Ishikawa (cell line): ENCODE measurements around the gene ABI3.

Experiments used
- CEBPB ChIP-seq: IDR thresholded peaks from 2 replicates; pipeline ENCODE4 v1.6.1; 2012
- CREB1 ChIP-seq: IDR thresholded peaks from 2 replicates; pipeline ENCODE4 v1.6.1; 2012; ENCODE audit warnings: low read depth
- EGR1 ChIP-seq: IDR thresholded peaks from 2 replicates; pipeline ENCODE4 v1.6.1; 2012
- EP300 ChIP-seq: IDR thresholded peaks from 2 replicates; pipeline ENCODE4 v1.6.1; 2012; ENCODE audit warnings: borderline replicate concordance
- FOXM1 ChIP-seq: IDR thresholded peaks from 2 replicates; pipeline ENCODE4 v1.6.1; 2012; ENCODE audit warnings: low read depth, borderline replicate concordance
- NFIC ChIP-seq: IDR thresholded peaks from 2 replicates; pipeline ENCODE4 v1.6.1; 2012
- RAD21 ChIP-seq: IDR thresholded peaks from 2 replicates; pipeline ENCODE4 v1.6.1; 2012; ENCODE audit warnings: low read depth
- TAF1 ChIP-seq: IDR thresholded peaks from 2 replicates; pipeline ENCODE4 v1.6.1; 2012; ENCODE audit warnings: low read depth, mild to moderate bottlenecking
- TCF12 ChIP-seq: IDR thresholded peaks from 2 replicates; pipeline ENCODE4 v1.6.1; 2012; ENCODE audit warnings: low read depth
- TEAD4 ChIP-seq: IDR thresholded peaks from 2 replicates; pipeline ENCODE4 v1.6.1; 2012
- USF1 ChIP-seq: IDR thresholded peaks from 2 replicates; pipeline ENCODE4 v1.6.1; 2012
- YY1 ChIP-seq: IDR thresholded peaks from 2 replicates; pipeline ENCODE4 v1.6.1; 2012; ENCODE audit warnings: low read depth
- ZBTB7A ChIP-seq: IDR thresholded peaks from 2 replicates; pipeline ENCODE4 v1.6.1; 2012; ENCODE audit warnings: low read depth
- TF ChIP-seq, protein P1 (sequence below): IDR thresholded peaks from 2 replicates; pipeline ENCODE4 v1.6.1; 2012; ENCODE audit warnings: low read depth, mild to moderate bottlenecking
- TF ChIP-seq, protein P2 (sequence below): IDR thresholded peaks from 2 replicates; pipeline ENCODE4 v1.6.1; 2012

ABI3 gene

DNA sequence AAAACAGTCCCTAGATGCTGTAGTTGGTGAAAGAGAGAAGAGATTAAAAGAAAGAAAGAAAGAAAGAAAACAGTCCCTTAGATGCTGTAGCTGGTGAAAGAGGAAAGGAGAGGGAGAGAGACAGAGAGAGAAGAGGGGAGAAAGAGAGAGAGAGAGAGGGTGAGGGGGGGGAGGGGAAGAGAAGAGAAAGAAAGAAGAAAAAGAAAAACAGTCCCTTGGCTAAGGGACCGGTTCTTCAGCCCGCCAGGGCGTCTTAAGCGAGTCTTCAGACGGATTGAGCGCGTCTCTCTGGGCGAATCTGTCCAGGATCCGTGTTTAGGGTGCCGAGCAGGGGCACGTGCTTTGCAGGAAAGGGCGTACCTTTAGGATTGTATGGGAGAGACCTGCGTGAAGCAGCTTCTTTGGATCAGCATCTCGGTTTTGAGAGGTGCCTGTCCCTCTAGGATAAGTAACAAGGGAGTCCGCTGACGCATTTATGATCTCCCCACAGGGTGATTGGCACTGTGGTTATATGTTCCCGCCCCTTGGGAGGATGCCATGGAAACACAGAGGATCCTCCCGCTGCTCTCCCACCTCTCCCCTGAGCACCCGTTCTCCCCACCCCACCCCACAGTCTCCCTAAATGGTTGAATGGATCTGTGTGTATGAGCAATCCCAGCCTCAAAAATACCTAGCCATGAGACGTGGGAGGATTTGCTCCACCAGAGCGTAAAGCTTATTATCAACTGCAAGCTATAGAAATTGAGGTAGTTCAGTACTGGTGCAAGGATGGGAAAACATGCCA, 16.8 kb upstream of the ABI3 start:
- TF ChIP-seq TEAD4 (peak; percentile 46), EP300 (no peak; the same call in 1 of the 2 replicates), ZBTB7A (no peak), NFIC (no peak; the same call in 1 of the 2 replicates), TCF12 (peak; percentile 38; the same call in 1 of the 2 replicates), CREB1 (0 out of 2 replicates have a peak, but pooled peaks have one; percentile 28), RAD21 (no peak), CEBPB (no peak), TAF1 (no peak), EGR1 (peak; percentile 95), YY1 (no peak), FOXM1 (no peak), USF1 (peak; percentile 65)
- TF ChIP-seq, protein P1, sequence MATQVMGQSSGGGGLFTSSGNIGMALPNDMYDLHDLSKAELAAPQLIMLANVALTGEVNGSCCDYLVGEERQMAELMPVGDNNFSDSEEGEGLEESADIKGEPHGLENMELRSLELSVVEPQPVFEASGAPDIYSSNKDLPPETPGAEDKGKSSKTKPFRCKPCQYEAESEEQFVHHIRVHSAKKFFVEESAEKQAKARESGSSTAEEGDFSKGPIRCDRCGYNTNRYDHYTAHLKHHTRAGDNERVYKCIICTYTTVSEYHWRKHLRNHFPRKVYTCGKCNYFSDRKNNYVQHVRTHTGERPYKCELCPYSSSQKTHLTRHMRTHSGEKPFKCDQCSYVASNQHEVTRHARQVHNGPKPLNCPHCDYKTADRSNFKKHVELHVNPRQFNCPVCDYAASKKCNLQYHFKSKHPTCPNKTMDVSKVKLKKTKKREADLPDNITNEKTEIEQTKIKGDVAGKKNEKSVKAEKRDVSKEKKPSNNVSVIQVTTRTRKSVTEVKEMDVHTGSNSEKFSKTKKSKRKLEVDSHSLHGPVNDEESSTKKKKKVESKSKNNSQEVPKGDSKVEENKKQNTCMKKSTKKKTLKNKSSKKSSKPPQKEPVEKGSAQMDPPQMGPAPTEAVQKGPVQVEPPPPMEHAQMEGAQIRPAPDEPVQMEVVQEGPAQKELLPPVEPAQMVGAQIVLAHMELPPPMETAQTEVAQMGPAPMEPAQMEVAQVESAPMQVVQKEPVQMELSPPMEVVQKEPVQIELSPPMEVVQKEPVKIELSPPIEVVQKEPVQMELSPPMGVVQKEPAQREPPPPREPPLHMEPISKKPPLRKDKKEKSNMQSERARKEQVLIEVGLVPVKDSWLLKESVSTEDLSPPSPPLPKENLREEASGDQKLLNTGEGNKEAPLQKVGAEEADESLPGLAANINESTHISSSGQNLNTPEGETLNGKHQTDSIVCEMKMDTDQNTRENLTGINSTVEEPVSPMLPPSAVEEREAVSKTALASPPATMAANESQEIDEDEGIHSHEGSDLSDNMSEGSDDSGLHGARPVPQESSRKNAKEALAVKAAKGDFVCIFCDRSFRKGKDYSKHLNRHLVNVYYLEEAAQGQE, result no peak
- TF ChIP-seq, protein P2, sequence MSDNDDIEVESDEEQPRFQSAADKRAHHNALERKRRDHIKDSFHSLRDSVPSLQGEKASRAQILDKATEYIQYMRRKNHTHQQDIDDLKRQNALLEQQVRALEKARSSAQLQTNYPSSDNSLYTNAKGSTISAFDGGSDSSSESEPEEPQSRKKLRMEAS, result peak; percentile 67

- TF ChIP-seq ZBTB7A (no peak), CREB1 (no peak), RAD21 (no peak), USF1 (no peak), FOXM1 (no peak), TAF1 (no peak), NFIC (no peak), TCF12 (no peak)
- TF ChIP-seq, protein P1, result no peak
- TF ChIP-seq, protein P2, result no peak
Observed at GRCh38 chr17:49194297-49194607, 16.3 kb upstream of the ABI3 start.

DNA sequence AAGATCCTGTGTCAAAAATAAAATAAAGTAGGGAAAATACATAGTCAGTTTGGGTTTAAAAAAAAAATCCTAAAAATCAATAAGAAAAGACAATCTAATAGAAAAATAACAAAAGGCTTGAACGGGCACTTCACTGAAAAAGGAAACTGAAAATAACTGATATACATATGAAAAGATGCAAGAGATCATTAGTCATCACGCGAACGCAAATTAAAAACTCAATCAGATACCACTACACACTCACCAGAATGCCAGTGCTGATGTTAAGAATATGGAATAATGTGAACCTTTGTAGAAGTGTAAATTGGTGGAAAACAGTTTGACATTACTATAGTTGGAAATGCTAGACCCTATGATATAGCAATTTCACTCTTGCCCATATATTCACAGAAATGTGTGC, 14.8 kb upstream of the ABI3 start:
- TF ChIP-seq EP300 (no peak), ZBTB7A (no peak), CREB1 (no peak), USF1 (no peak), TAF1 (no peak), YY1 (no peak), NFIC (no peak), EGR1 (no peak), TCF12 (no peak), FOXM1 (no peak), CEBPB (no peak), TEAD4 (no peak)
- TF ChIP-seq, protein P1, result no peak
- TF ChIP-seq, protein P2, result no peak
